ENCODE data around the gene NEK11. TPM values are rescaled to one million over a fixed set of nuclear protein-coding genes. Genes with fewer than 3 reads are reported as not detected.

Gene NEK11
- total RNA-seq, 4 donors from 2014 or later, result 1.6 to 8.5 (median 3.4) TPM

GRCh38 chr3:131238496-131238895 lies 211.8 kb downstream of the NEK11 start:
- no peaks in the 10 kb centered on the region for H3K9me3 ChIP-seq
- no peaks in the 10 kb centered on the region for H3K4me1 ChIP-seq
- H3K36me3 ChIP-seq, result no peaks in the 10 kb centered on the region
- no peak overlapping the region for H3K4me3 ChIP-seq
- no peak overlapping the region for H3K27ac ChIP-seq
- no peak for DNase-seq
- 87 to 92% methylated on average over 2 of the region's 2 CpGs for WGBS, 2 donors
- intact Hi-C loops (cut with DNase I), result no loop called here
- no peaks in the 10 kb centered on the region for H3K27me3 ChIP-seq
- no peak for TF ChIP-seq POLR2A (IDR thresholded peaks at IDR 0.05)
- TF ChIP-seq CTCF (IDR thresholded peaks at IDR 0.05), result no peak

DNA sequence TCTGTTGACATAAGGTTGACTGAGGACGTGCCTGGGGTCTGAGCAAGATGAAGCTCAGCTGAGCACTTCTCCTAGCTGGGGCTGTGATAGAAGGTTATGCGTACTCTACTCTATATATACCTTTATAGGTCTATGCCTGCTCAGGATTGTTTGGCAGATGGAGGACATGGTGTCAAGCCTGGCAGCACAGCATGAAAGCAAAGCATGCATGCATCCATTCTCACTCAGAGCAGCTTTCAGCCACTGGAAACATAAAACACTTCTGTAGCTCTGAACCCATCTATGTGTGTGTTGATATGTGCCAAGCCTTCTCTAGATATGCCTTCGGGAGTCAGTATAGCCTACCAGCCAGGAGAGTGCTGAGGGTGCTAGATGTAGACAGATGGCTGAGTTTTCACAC lies 212.6 kb downstream of the NEK11 start:
- H3K36me3 ChIP-seq, result no peaks in the 10 kb centered on the region
- 88 to 97% methylated on average over 3 of the region's 3 CpGs for WGBS, 2 donors
- intact Hi-C loops (cut with DNase I), result no loop called here
- H3K9me3 ChIP-seq, result no peaks in the 10 kb centered on the region
- no peak overlapping the region for H3K4me3 ChIP-seq
- no peak for DNase-seq
- no peak overlapping the region for H3K27ac ChIP-seq
- no peaks in the 10 kb centered on the region for H3K27me3 ChIP-seq
- TF ChIP-seq POLR2A (IDR thresholded peaks at IDR 0.05), result no peak
- TF ChIP-seq CTCF (IDR thresholded peaks at IDR 0.05), result no peak
- no peaks in the 10 kb centered on the region for H3K4me1 ChIP-seq

GRCh38 chr3:131242201-131242600 lies 215.5 kb downstream of the NEK11 start:
- WGBS, 2 donors, result 73 to 90% methylated on average over 3 of the region's 3 CpGs
- Histone ChIP-seq H3K4me3 (no peak overlapping the region), H3K9me3 (no peaks in the 10 kb centered on the region), H3K27ac (no peak overlapping the region), H3K27me3 (no peaks in the 10 kb centered on the region), H3K36me3 (no peaks in the 10 kb centered on the region), H3K4me1 (no peaks in the 10 kb centered on the region)
- TF ChIP-seq CTCF (IDR thresholded peaks at IDR 0.05) (no peak), POLR2A (IDR thresholded peaks at IDR 0.05) (no peak)
- no peak for DNase-seq
- intact Hi-C loops (cut with DNase I), result no loop called here

DNA sequence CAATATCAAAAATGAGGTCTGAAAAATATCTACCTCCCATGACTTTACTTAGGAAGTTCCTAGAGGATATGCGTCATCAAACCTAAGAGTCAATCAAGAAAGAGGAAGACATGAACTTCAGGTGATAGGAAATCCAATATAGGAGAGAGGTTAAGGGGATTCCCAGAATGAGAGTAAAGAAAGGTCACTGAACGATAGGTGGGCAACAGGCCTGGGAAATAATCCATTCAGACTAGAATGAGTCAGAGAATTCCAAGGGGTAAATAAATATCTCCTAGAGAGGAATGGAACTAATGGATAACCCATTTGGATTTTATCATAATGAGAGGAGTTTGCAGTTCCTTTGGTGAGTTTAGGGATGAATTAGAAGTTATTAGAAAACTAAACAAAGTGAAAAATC lies 223.8 kb downstream of the NEK11 start:
- intact Hi-C loops (cut with DNase I), result no loop called here
- 67 to 75% methylated on average over 2 of the region's 2 CpGs for WGBS, 2 donors
- TF ChIP-seq POLR2A (IDR thresholded peaks at IDR 0.05), result no peak
- no peaks in the 10 kb centered on the region for H3K4me1 ChIP-seq
- H3K27me3 ChIP-seq, result no peaks in the 10 kb centered on the region
- no peak overlapping the region for H3K4me3 ChIP-seq
- no peaks in the 10 kb centered on the region for H3K36me3 ChIP-seq
- DNase-seq, result no peak
- H3K27ac ChIP-seq, result no peak overlapping the region
- no peaks in the 10 kb centered on the region for H3K9me3 ChIP-seq

- TF ChIP-seq POLR2A (IDR thresholded peaks at IDR 0.05) (no peak), CTCF (IDR thresholded peaks at IDR 0.05) (no peak)
- H3K4me3 ChIP-seq, result no peak overlapping the region
- H3K27me3 ChIP-seq, result no peaks in the 10 kb centered on the region
- no peak for DNase-seq
- H3K27ac ChIP-seq, result no peak overlapping the region
- no peaks in the 10 kb centered on the region for H3K36me3 ChIP-seq
- WGBS, 2 donors, result 51 to 85% methylated on average over 3 of the region's 3 CpGs
- intact Hi-C loops (cut with DNase I), result no loop called here
- no peaks in the 10 kb centered on the region for H3K4me1 ChIP-seq
- H3K9me3 ChIP-seq, result peaks cover 0 to 10% (median 0%) of the 10 kb centered on the region in 3 donors
These were observed 233.8 kb downstream of the NEK11 start for GRCh38 chr3:131260525-131260924.

DNA sequence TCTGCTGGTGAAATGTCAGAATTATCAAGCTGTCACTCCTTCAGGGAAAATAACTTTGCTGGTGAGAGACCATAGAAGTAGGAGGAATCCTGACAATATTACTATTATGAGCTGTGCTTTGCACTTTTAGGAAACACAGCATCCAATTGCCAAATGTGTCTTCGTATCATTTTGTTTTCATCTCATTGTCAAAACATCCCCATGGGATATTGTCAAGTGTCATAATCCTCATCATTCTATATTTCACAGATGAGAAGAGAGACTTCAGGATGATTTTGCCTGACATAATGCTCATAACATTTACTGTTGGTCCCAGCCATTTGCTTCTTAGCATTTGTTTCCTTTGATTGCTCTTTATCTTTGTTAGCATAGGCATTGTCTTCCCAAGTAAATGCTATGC lies 234.4 kb downstream of the NEK11 start:
- intact Hi-C loops (cut with DNase I), result no loop called here
- no peaks in the 10 kb centered on the region for H3K36me3 ChIP-seq
- 79 to 85% methylated on average over 1 of the region's 1 CpG for WGBS, 2 donors
- DNase-seq, result no peak
- peaks cover 0 to 10% (median 0%) of the 10 kb centered on the region in 3 donors for H3K9me3 ChIP-seq
- no peak overlapping the region for H3K27ac ChIP-seq
- H3K27me3 ChIP-seq, result no peaks in the 10 kb centered on the region
- TF ChIP-seq CTCF (IDR thresholded peaks at IDR 0.05), result no peak
- TF ChIP-seq POLR2A (IDR thresholded peaks at IDR 0.05), result no peak
- no peak overlapping the region for H3K4me3 ChIP-seq
- H3K4me1 ChIP-seq, result no peaks in the 10 kb centered on the region
